CD14-positive monocyte (primary cell): ENCODE data around the gene DYNLRB2. TPM values are rescaled to one million over a fixed set of nuclear protein-coding genes. Genes with fewer than 3 reads are reported as not detected.

Experiments used
- DNase-seq, 3 donors: peaks; one replicate each; pipeline ENCODE4 v3.0.0-alpha.2; 2011 to 2022
- H2AFZ ChIP-seq: 2 replicates; pipeline ENCODE4 v1.6.0; 2012; ENCODE audit warnings: mild to moderate bottlenecking, low read depth, low read length, inconsistent platforms; ENCODE audit not compliant: insufficient read depth, poor library complexity, severe bottlenecking
- H3K27ac ChIP-seq, 2 donors: 1 replicate in 1 of 2; 2 replicates in 1 of 2; pipeline ENCODE4 v1.5.1; 2012 to 2013; ENCODE audit warnings: low read length in 2 of 2, control low read depth in 1 of 2, inconsistent platforms in 1 of 2, low read depth in 1 of 2, mild to moderate bottlenecking in 1 of 2
- H3K27me3 ChIP-seq, 2 donors: one replicate each; pipeline versions ENCODE4 v1.6.0 to v1.6.1; 2011 to 2013; ENCODE audit warnings: low read length in 2 of 2; ENCODE audit not compliant: control insufficient read depth in 2 of 2, insufficient read depth in 2 of 2
- H3K36me3 ChIP-seq, 2 donors: replicated peaks in 1 of 2; 1 replicate in 1 of 2; 2 replicates in 1 of 2; pipeline versions ENCODE4 v1.5.1 to v1.6.1; 2012 to 2013; ENCODE audit warnings: low read length in 2 of 2, control low read depth in 1 of 2, inconsistent platforms in 1 of 2, mild to moderate bottlenecking in 1 of 2; ENCODE audit not compliant: insufficient read depth in 2 of 2, control insufficient read depth in 1 of 2
- H3K4me1 ChIP-seq, 2 donors: 1 replicate in 1 of 2; 2 replicates in 1 of 2; pipeline versions ENCODE4 v1.5.1 to v1.6.1; 2012 to 2013; ENCODE audit warnings: low read length in 2 of 2, control low read depth in 1 of 2, inconsistent platforms in 1 of 2, mild to moderate bottlenecking in 1 of 2, moderate library complexity in 1 of 2; ENCODE audit not compliant: insufficient read depth in 2 of 2, control insufficient read depth in 1 of 2
- H3K4me2 ChIP-seq: replicated peaks from 2 replicates; pipeline ENCODE3; 2012; ENCODE audit warnings: low read length, moderate library complexity, mild to moderate bottlenecking; ENCODE audit not compliant: poor library complexity, severe bottlenecking; ENCODE audit errors: extremely low read depth
- H3K4me3 ChIP-seq, 3 experiments: fragments of 200-600 bp in 1 of 3; sonication (generic) in 1 of 3; replicated peaks in 1 of 3; 1 replicate in 2 of 3; 2 replicates in 1 of 3; pipeline ENCODE4 v1.5.1; 2011 to 2013; ENCODE audit warnings: low read length in 3 of 3, mild to moderate bottlenecking in 3 of 3, control low read depth in 2 of 3, low read depth in 2 of 3, inconsistent platforms in 1 of 3, moderate library complexity in 1 of 3
- H3K79me2 ChIP-seq: 2 replicates; pipeline ENCODE4 v1.6.0; 2012; ENCODE audit warnings: mild to moderate bottlenecking, control low read depth, inconsistent platforms, low read length, moderate library complexity; ENCODE audit not compliant: insufficient read depth
- H3K9ac ChIP-seq: 2 replicates; pipeline ENCODE4 v1.6.0; 2017; ENCODE audit warnings: low read length, mild to moderate bottlenecking; ENCODE audit not compliant: insufficient read depth, poor library complexity, severe bottlenecking
- H3K9me3 ChIP-seq, 2 donors: replicated peaks in 1 of 2; 1 replicate in 1 of 2; 2 replicates in 1 of 2; pipeline versions ENCODE4 v1.5.1 to v1.6.1; 2012 to 2013; ENCODE audit warnings: low read length in 2 of 2, control low read depth in 1 of 2; ENCODE audit not compliant: control insufficient read depth in 1 of 2, insufficient read depth in 1 of 2
- H4K20me1 ChIP-seq: 2 replicates; pipeline ENCODE4 v1.6.0; 2012; ENCODE audit warnings: mild to moderate bottlenecking, low read length, control low read depth, moderate library complexity; ENCODE audit not compliant: insufficient read depth
- H3K27ac Mint-ChIP-seq, 7 donors: one replicate each; pipeline ENCODE4 v1.8.0; 2020; ENCODE audit warnings: mild to moderate bottlenecking in 7 of 7, mixed read lengths in 7 of 7, moderate library complexity in 6 of 7, inconsistent platforms in 2 of 7
- H3K27me3 Mint-ChIP-seq, 3 donors: one replicate each; pipeline ENCODE4 v1.8.0; 2021 to 2022; ENCODE audit warnings: low read depth in 3 of 3, mild to moderate bottlenecking in 3 of 3, mixed read lengths in 3 of 3, moderate library complexity in 3 of 3, inconsistent platforms in 1 of 3
- H3K36me3 Mint-ChIP-seq, 2 donors: one replicate each; pipeline ENCODE4 v1.8.0; 2020; ENCODE audit warnings: mixed read lengths in 2 of 2, inconsistent platforms in 1 of 2, mild to moderate bottlenecking in 1 of 2
- H3K4me1 Mint-ChIP-seq: one replicate; pipeline ENCODE4 v1.8.0; 2020; ENCODE audit warnings: mild to moderate bottlenecking, mixed read lengths
- H3K4me3 Mint-ChIP-seq, 2 donors: one replicate each; pipeline ENCODE4 v1.8.0; 2020; ENCODE audit warnings: mild to moderate bottlenecking in 2 of 2, mixed read lengths in 2 of 2, moderate library complexity in 1 of 2
- H3K9me3 Mint-ChIP-seq, 7 donors: one replicate each; pipeline ENCODE4 v1.8.0; 2020 to 2022; ENCODE audit warnings: mixed read lengths in 7 of 7, mild to moderate bottlenecking in 6 of 7, moderate library complexity in 6 of 7, inconsistent platforms in 2 of 7
- WGBS: methylation state at CpG from one replicate; pipeline ENCODE4 v1.1.5; 2013; ENCODE audit warnings: missing lambda C conversion rate; ENCODE audit not compliant: insufficient coverage; 5-methylcytosine and 5-hydroxymethylcytosine counted together
- intact Hi-C, 2 donors: fragments of 100-400 bp; cut with micrococcal nuclease; formaldehyde crosslinking; loops; one replicate each; pipeline versions ENCODE4 v1.15.0 to v1.15.1; 2023
- polyA plus RNA-seq, 3 donors: library from polyadenylated mRNA; depleted of rRNA in 1 of 3; unstranded in 2 of 3; stranded (reverse) in 1 of 3; fragments of 300-500 nt in 2 of 3; fragments of >200 nt in 1 of 3; fragmentation: Illumina TruSeq in 2 of 3; gene quantifications; 1 replicate in 2 of 3; 2 replicates in 1 of 3; pipeline ENCODE4 v1.2.3, GENCODE V29; 2012 to 2021
- TF ChIP-seq, protein P1 (sequence below): fragments of 200-600 bp; IDR thresholded peaks from one replicate; pipeline ENCODE4 v1.8.0; 2022; ENCODE audit warnings: antibody characterized with exemption, mild to moderate bottlenecking

Gene DYNLRB2
- polyA plus RNA-seq, 3 donors, result not detected

DNA sequence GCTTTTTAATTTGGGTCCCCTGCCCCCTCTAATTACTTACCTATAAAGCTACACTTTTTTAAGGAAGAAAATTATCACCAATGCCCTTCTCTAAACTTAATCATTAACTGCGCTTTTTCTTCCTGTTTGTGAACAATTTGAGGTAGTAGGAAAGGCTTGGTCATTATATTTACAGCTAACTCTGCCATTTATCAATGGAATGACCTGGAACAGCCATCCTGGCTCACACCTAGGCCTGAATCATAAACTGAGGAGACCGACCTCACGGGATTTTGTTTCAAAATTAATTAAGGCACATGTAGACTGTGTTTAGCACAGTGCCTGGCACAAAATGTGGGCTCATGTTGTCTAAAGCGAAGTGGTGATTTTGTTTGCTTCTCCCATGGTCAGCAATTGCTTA, 15.4 kb upstream of the DYNLRB2 start:
- Histone ChIP-seq H3K36me3 (no peaks in the 10 kb centered on the region), H3K9me3 (no peaks in the 10 kb centered on the region), H3K9ac (no peak overlapping the region), H3K79me2 (no peaks in the 10 kb centered on the region), H2AFZ (no peak overlapping the region), H3K4me3 (no peak overlapping the region), H3K4me2 (no peak overlapping the region), H3K27ac (no peak overlapping the region), H4K20me1 (no peaks in the 10 kb centered on the region), H3K4me1 (no peaks in the 10 kb centered on the region), H3K27me3 (no peaks in the 10 kb centered on the region)
- Mint-ChIP-seq H3K36me3 (no peaks in the 10 kb centered on the region), H3K9me3 (no peaks in the 10 kb centered on the region), H3K4me1 (no peaks in the 10 kb centered on the region), H3K4me3 (no peak overlapping the region), H3K27me3 (peaks cover 0 to 4% (median 2%) of the 10 kb centered on the region in 3 donors), H3K27ac (no peak overlapping the region)
- intact Hi-C loops, result loop anchor here in 1 of 2 donors (5.0 to 10.0 kb wide), 2 partner anchors 302 to 1821 kb away; no protein-coding TSS in a partner anchor
- TF ChIP-seq, protein P1, sequence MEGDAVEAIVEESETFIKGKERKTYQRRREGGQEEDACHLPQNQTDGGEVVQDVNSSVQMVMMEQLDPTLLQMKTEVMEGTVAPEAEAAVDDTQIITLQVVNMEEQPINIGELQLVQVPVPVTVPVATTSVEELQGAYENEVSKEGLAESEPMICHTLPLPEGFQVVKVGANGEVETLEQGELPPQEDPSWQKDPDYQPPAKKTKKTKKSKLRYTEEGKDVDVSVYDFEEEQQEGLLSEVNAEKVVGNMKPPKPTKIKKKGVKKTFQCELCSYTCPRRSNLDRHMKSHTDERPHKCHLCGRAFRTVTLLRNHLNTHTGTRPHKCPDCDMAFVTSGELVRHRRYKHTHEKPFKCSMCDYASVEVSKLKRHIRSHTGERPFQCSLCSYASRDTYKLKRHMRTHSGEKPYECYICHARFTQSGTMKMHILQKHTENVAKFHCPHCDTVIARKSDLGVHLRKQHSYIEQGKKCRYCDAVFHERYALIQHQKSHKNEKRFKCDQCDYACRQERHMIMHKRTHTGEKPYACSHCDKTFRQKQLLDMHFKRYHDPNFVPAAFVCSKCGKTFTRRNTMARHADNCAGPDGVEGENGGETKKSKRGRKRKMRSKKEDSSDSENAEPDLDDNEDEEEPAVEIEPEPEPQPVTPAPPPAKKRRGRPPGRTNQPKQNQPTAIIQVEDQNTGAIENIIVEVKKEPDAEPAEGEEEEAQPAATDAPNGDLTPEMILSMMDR, result no peak
- WGBS, result no CpG with 5 or more reads among the region's 4 CpGs
- DNase-seq, result no peak

DNA sequence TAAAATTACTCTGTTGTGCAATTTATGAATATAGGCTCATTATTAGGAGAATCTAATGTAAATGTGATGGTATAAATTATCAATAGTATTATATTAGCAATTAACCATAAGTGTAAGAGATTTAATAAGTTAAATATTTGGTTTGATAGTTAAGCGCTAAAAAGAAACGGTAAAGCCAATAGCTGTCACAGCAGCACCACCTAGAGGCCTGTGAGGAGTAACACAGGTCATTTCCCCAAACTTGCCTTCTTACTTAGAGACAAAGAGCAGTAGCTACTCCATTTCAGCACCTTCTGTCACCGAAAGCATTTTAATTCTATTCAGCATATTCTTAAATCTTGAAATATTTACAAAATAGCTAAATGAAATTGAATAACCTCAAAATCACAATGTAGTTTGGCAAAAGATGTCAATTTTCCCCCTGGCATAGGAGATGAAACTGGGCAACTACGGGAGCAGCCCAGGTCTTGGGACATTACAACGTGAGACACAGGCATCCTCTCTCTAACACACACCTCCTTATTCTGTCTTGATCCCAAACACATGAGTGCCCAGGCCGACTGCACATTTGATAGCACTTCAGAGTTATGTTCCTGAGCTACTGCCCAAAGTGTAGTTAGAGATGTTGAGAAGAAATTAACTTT, 14.3 kb upstream of the DYNLRB2 start:
- no peaks in the 10 kb centered on the region for H4K20me1 ChIP-seq
- H3K9me3 ChIP-seq, result no peaks in the 10 kb centered on the region
- TF ChIP-seq, protein P1, result peak; percentile 76
- H3K4me1 Mint-ChIP-seq, result no peaks in the 10 kb centered on the region
- DNase-seq, result peak; percentile 31 to 65 (median 58)
- H3K4me1 ChIP-seq, result no peaks in the 10 kb centered on the region
- intact Hi-C loops, result loop anchor here in 1 of 2 donors (5.0 to 10.0 kb wide), 2 partner anchors 301 to 1822 kb away; no protein-coding TSS in a partner anchor
- H3K9me3 Mint-ChIP-seq, result no peaks in the 10 kb centered on the region
- no peaks in the 10 kb centered on the region for H3K36me3 ChIP-seq
- H3K36me3 Mint-ChIP-seq, result no peaks in the 10 kb centered on the region
- WGBS, result 100% methylated on average over 1 of the region's 6 CpGs
- H3K9ac ChIP-seq, result no peak overlapping the region
- H3K79me2 ChIP-seq, result no peaks in the 10 kb centered on the region
- H3K27me3 Mint-ChIP-seq, result peaks cover 2 to 4% (median 2%) of the 10 kb centered on the region in 3 donors
- no peak overlapping the region for H2AFZ ChIP-seq
- no peak overlapping the region for H3K4me2 ChIP-seq
- peak overlapping the region in 1 of 2 donors; percentile 6 for H3K4me3 Mint-ChIP-seq
- no peaks in the 10 kb centered on the region for H3K27me3 ChIP-seq
- no peak overlapping the region for H3K4me3 ChIP-seq
- no peak overlapping the region for H3K27ac Mint-ChIP-seq
- H3K27ac ChIP-seq, result no peak overlapping the region
